ENCODE measurements around the gene MASTL.

GRCh38 chr10:27235706-27236105, 80.6 kb downstream of the MASTL start:
- TF ChIP-seq CTCF (IDR thresholded peaks at IDR 0.05) = no peak
- no peak for TF ChIP-seq POLR2A (IDR thresholded peaks at IDR 0.05)
